Measurements from ENCODE around the gene KCTD16. TPM values are rescaled to one million over a fixed set of nuclear protein-coding genes. Genes with fewer than 3 reads are reported as not detected.

KCTD16 gene
- total RNA-seq, 4 donors from 2014 or later: under 0.01 to 1.7 (median 0.18) TPM

- TF ChIP-seq POLR2A (IDR thresholded peaks at IDR 0.05) (no peak), CTCF (IDR thresholded peaks at IDR 0.05) (no peak)
- Histone ChIP-seq H3K27me3 (no peaks in the 10 kb centered on the region), H3K27ac (no peak overlapping the region), H3K4me3 (no peak overlapping the region), H3K36me3 (no peaks in the 10 kb centered on the region), H3K4me1 (no peaks in the 10 kb centered on the region), H3K9me3 (no peaks in the 10 kb centered on the region)
- no peak for DNase-seq
Observed at GRCh38 chr5:144473650-144474049, 303.0 kb downstream of the KCTD16 start.

- H3K4me1 ChIP-seq: no peaks in the 10 kb centered on the region
- no peak for DNase-seq
- H3K27ac ChIP-seq: no peak overlapping the region
- no peaks in the 10 kb centered on the region for H3K36me3 ChIP-seq
- no peak overlapping the region for H3K4me3 ChIP-seq
- no peaks in the 10 kb centered on the region for H3K27me3 ChIP-seq
- no peak for TF ChIP-seq POLR2A (IDR thresholded peaks at IDR 0.05)
- TF ChIP-seq CTCF (IDR thresholded peaks at IDR 0.05): no peak
- no peaks in the 10 kb centered on the region for H3K9me3 ChIP-seq
Observed at GRCh38 chr5:144478565-144478964, 307.9 kb downstream of the KCTD16 start.

GRCh38 chr5:144481861-144482260 is 311.2 kb downstream of the KCTD16 start:
- no peaks in the 10 kb centered on the region for H3K4me1 ChIP-seq
- H3K27me3 ChIP-seq: no peaks in the 10 kb centered on the region
- no peaks in the 10 kb centered on the region for H3K36me3 ChIP-seq
- H3K27ac ChIP-seq: no peak overlapping the region
- no peak overlapping the region for H3K4me3 ChIP-seq
- no peaks in the 10 kb centered on the region for H3K9me3 ChIP-seq
- no peak for DNase-seq
- no peak for TF ChIP-seq CTCF (IDR thresholded peaks at IDR 0.05)
- TF ChIP-seq POLR2A (IDR thresholded peaks at IDR 0.05): no peak

GRCh38 chr5:144484124-144484897 is 313.6 kb downstream of the KCTD16 start:
- no peak for DNase-seq
- Histone ChIP-seq H3K36me3 (no peaks in the 10 kb centered on the region), H3K9me3 (no peaks in the 10 kb centered on the region), H3K27ac (no peak overlapping the region), H3K27me3 (no peaks in the 10 kb centered on the region), H3K4me1 (no peaks in the 10 kb centered on the region), H3K4me3 (no peak overlapping the region)
- TF ChIP-seq POLR2A (IDR thresholded peaks at IDR 0.05) (no peak), CTCF (IDR thresholded peaks at IDR 0.05) (no peak)

- no peaks in the 10 kb centered on the region for H3K36me3 ChIP-seq
- DNase-seq: no peak
- no peak overlapping the region for H3K27ac ChIP-seq
- TF ChIP-seq POLR2A (IDR thresholded peaks at IDR 0.05): no peak
- no peak for TF ChIP-seq CTCF (IDR thresholded peaks at IDR 0.05)
- no peaks in the 10 kb centered on the region for H3K9me3 ChIP-seq
- H3K4me1 ChIP-seq: no peaks in the 10 kb centered on the region
- no peak overlapping the region for H3K4me3 ChIP-seq
- no peaks in the 10 kb centered on the region for H3K27me3 ChIP-seq
Observed at GRCh38 chr5:144485540-144485939, 314.9 kb downstream of the KCTD16 start.

Data from Peyer's patch (tissue), 4 donors.